GM12801 (cell line): ENCODE results near the gene SREBF1.

Source experiments
- CTCF ChIP-seq: IDR thresholded peaks from one replicate; pipeline ENCODE4 v1.5.1; 2011; ENCODE audit warnings: control low read depth; ENCODE audit not compliant: insufficient read length; ENCODE audit errors: extremely low read depth

SREBF1 gene

DNA sequence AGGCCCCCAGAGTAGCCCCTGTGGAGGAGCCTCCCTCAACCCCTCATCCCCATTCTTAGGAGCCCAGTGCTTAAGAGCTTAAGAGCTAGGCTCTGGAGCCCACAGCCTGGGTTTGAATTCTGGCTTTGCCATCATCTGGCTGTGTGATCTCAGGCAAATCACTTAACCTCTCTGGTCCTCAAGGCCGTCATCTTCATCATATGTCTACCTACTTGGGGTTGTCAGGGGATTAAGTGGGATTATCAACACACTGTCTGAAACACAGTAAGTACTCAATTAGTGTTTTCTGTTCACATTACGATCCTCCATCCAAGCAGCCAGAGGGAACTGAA, 4.8 kb downstream of the SREBF1 start:
- no peak for TF ChIP-seq CTCF

DNA sequence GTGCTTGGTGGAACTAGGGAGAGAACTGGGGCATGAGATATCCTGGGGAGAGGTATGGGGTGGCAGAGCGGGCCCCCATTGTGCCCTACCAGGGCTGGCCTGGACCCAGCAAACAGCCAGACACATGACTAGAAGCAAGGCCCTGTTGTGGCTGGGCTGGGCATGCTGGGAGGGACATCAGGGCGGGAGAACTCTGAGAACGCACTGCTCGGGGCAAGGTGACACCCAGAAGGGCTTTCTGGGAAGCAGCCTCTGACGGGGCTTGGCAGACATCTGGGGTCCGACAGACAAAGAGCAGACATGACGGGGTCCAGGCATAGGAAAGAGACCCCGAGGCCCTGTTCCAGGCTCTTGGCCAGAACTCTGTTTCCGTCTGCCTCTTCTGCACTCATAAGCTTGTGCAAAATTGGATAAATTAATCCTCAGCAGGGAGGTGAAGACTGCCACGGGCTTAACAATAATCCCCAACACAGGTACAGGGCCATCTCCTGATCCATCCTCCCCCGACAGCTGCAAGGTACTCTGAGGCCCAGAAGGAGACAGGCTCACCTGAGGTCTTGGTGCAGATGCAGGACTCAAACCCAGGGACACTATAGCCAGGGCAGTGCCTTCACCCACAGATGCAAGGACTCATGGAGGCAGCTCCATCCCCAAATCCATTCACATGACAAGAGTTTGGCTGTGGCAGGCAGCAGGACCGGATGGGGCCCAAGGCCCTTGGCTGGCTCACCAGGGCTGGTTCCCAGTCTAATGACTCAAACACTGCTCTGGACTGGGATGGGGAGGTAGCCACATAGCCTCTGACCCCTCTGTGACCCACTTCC, 5.4 kb downstream of the SREBF1 start:
- TF ChIP-seq CTCF = no peak

- TF ChIP-seq CTCF = no peak
These were observed 6.0 kb downstream of the SREBF1 start for GRCh38 chr17:17830740-17831207.

GRCh38 chr17:17830269-17830567, 6.6 kb downstream of the SREBF1 start:
- no peak for TF ChIP-seq CTCF

DNA sequence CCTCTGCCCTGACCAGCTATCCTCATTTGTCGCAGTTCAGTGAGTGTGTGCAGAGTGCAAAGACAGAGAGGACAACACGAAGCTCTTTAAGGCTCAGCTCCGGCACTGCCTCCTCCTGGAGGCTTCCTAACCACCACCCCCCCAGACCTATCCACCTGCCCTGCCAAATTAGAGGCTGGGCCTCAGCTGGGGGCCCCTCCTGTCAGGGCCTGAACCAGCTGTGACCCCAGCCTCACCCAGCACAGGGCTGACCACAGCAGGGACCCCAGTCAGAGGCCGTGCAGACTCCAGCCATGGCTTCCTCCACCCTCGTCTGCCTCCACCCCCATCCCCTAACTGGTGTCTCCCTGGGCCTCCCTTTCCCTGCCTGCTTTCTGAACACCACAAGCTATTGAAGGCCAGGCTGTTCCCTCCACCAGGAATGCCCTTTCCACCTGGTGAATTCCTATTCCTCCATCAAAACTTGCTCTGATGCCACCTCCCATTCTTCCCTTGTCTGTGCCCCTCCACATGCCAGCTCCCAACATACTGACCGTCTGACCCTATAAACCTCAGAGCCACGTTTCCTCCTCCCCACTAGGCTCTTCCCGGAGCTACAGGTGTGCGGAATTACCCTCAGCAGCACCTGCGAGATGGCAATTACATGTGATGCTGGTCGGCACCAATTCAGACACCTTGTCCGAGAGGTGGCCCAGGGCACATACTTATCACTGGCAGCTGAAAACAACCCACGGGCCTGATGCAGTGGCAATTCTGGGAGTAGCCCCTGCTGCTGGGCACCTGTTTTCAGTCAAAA, 8.8 kb downstream of the SREBF1 start:
- no peak for TF ChIP-seq CTCF

DNA sequence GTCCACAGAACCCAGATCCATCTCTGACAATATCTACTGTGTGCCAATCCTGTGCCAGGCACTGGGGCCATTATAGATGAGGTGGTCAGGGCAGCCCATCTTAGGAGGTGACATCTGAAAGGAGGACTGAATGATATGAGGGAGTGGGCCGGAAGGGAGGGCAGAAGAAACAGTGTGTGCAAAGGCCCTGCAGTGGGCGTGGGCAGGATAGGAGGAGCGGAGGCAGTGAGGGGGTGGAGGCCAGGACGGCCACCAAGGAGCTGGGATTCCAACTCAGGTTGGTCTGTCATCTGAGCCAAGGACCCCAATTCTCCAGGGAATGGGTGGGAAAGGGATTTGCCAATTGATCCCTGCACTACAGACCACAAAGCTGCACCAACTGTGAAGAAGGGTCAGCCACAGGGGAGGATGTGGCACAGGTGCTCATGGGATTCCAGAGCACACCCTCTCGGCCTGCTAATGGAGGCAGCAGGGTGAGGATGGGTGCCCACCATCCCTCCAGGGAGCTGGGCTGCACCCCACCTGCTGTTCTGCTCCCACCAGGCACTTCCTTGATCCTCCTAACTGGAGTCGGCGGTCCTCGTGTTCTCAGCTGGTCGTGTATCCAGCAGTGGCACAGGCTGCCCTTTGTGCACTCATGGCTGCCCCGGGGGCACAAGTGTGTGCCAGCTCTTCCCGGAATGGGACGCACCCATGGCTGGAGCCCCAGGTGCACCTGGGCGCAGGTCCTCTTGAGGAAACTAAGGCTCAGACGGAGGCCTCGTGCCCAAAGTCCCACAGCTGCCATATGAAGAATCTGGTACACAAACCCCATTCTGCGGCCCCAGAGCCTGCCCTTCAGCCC, 9.6 kb downstream of the SREBF1 start:
- no peak for TF ChIP-seq CTCF

- no peak for TF ChIP-seq CTCF
These were observed 10.5 kb downstream of the SREBF1 start for GRCh38 chr17:17826342-17826713.
